Activated naive CD8-positive, alpha-beta T cell treated with anti-CD3 and anti-CD28 coated beads, Interleukin-2, amount 10 ng/mL, durations not matched to agents 7 days and 5 days (primary cell): ENCODE results near the gene ANXA3. TPM values are rescaled to one million over a fixed set of nuclear protein-coding genes. Genes with fewer than 3 reads are reported as not detected.

Experiments
- ATAC-seq: fragments of 150-1000 bp; cut with Tn5 transposase; one replicate; pipeline ENCODE4 v1.10.0; 2021; ENCODE audit warnings: low read depth, moderate library complexity
- POLR2A ChIA-PET: fragments of 350-600 bp; sonication (Branson Sonifier 250); formaldehyde crosslinking; loops from one replicate; lab custom pipeline; 2021; ENCODE audit warnings: antibody characterized with exemption; lab: Charles Lee
- DNase-seq: peaks from one replicate; pipeline ENCODE4 v3.0.0; 2021
- H3K27ac Mint-ChIP-seq: one replicate; pipeline ENCODE4 v1.8.0; 2022; ENCODE audit warnings: mild to moderate bottlenecking, mixed read lengths
- H3K27me3 Mint-ChIP-seq: one replicate; pipeline ENCODE4 v1.8.0; 2022; ENCODE audit warnings: mild to moderate bottlenecking, moderate library complexity, mixed read lengths
- H3K36me3 Mint-ChIP-seq: one replicate; pipeline ENCODE4 v1.8.0; 2021; ENCODE audit warnings: mild to moderate bottlenecking, mixed read lengths
- H3K4me1 Mint-ChIP-seq: one replicate; pipeline ENCODE4 v1.8.0; 2021; ENCODE audit warnings: mixed read lengths
- H3K4me3 Mint-ChIP-seq: one replicate; pipeline ENCODE4 v1.8.0; 2022; ENCODE audit warnings: mild to moderate bottlenecking, moderate library complexity, mixed read lengths
- H3K9me3 Mint-ChIP-seq: one replicate; pipeline ENCODE4 v1.8.0; 2021; ENCODE audit warnings: mixed read lengths
- total RNA-seq, 2 experiments: library from RNA; stranded (reverse); gene quantifications; one replicate each; pipeline ENCODE4 v1.2.3, GENCODE V29; 2021

ANXA3 gene
- total RNA-seq, 2 experiments from 2014 or later: 5.1 to 5.6 TPM

GRCh38 chr4:78552389-78553042, 946 bp downstream of the ANXA3 start:
- DNase-seq (no peak), ATAC-seq (no peak)
- Mint-ChIP-seq H3K36me3 (peaks cover 23% of the 10 kb centered on the region), H3K27me3 (peaks cover 18% of the 10 kb centered on the region), H3K4me1 (peaks cover 23% of the 10 kb centered on the region), H3K9me3 (peaks cover 8% of the 10 kb centered on the region), H3K4me3 (peak overlapping the region; percentile 90), H3K27ac (peak overlapping the region; percentile 39)
- POLR2A ChIA-PET: no interaction called here

- H3K4me3 Mint-ChIP-seq: no peak overlapping the region
- ATAC-seq (no peak), DNase-seq (no peak)
- H3K36me3 Mint-ChIP-seq: peaks cover 24% of the 10 kb centered on the region
- POLR2A ChIA-PET: interaction anchor here (0.5 kb wide), 1 partner anchor 172 kb away, joined by 3 read pairs; no protein-coding TSS in a partner anchor
- no peak overlapping the region for H3K27ac Mint-ChIP-seq
- peaks cover 8% of the 10 kb centered on the region for H3K9me3 Mint-ChIP-seq
- H3K4me1 Mint-ChIP-seq: peaks cover 23% of the 10 kb centered on the region
- H3K27me3 Mint-ChIP-seq: peaks cover 18% of the 10 kb centered on the region
Measured at GRCh38 chr4:78553043-78553396, 1.4 kb downstream of the ANXA3 start.

GRCh38 chr4:78553529-78554060, 2.0 kb downstream of the ANXA3 start:
- Mint-ChIP-seq H3K36me3 (peaks cover 25% of the 10 kb centered on the region), H3K4me1 (peaks cover 23% of the 10 kb centered on the region), H3K27me3 (peaks cover 18% of the 10 kb centered on the region), H3K27ac (no peak overlapping the region), H3K4me3 (no peak overlapping the region), H3K9me3 (peaks cover 8% of the 10 kb centered on the region)
- DNase-seq (no peak), ATAC-seq (no peak)
- POLR2A ChIA-PET: interaction anchor here (0.5 kb wide), 1 partner anchor 172 kb away, joined by 3 read pairs; no protein-coding TSS in a partner anchor

- Mint-ChIP-seq H3K4me1 (peaks cover 16% of the 10 kb centered on the region), H3K27ac (no peak overlapping the region), H3K27me3 (no peaks in the 10 kb centered on the region), H3K36me3 (peaks cover 25% of the 10 kb centered on the region), H3K9me3 (peaks cover 8% of the 10 kb centered on the region), H3K4me3 (no peak overlapping the region)
- DNase-seq (no peak), ATAC-seq (no peak)
- POLR2A ChIA-PET: no interaction called here
Measured at GRCh38 chr4:78556665-78557064, 5.1 kb downstream of the ANXA3 start.

- no peak overlapping the region for H3K27ac Mint-ChIP-seq
- ATAC-seq: no peak
- H3K9me3 Mint-ChIP-seq: peaks cover 8% of the 10 kb centered on the region
- H3K27me3 Mint-ChIP-seq: no peaks in the 10 kb centered on the region
- H3K4me3 Mint-ChIP-seq: no peak overlapping the region
- peaks cover 26% of the 10 kb centered on the region for H3K36me3 Mint-ChIP-seq
- POLR2A ChIA-PET: no interaction called here
- H3K4me1 Mint-ChIP-seq: peaks cover 10% of the 10 kb centered on the region
- DNase-seq: no peak
Measured at GRCh38 chr4:78557841-78558240, 6.3 kb downstream of the ANXA3 start.

- Mint-ChIP-seq H3K36me3 (peaks cover 26% of the 10 kb centered on the region), H3K4me1 (peaks cover 5% of the 10 kb centered on the region), H3K9me3 (peaks cover 8% of the 10 kb centered on the region), H3K4me3 (no peak overlapping the region), H3K27me3 (peaks cover 3% of the 10 kb centered on the region), H3K27ac (no peak overlapping the region)
- no peak for DNase-seq
- no peak for ATAC-seq
- POLR2A ChIA-PET: no interaction called here
Measured at GRCh38 chr4:78558410-78558809, 6.8 kb downstream of the ANXA3 start.

- no peak for DNase-seq
- POLR2A ChIA-PET: no interaction called here
- Mint-ChIP-seq H3K4me1 (peaks cover 2% of the 10 kb centered on the region), H3K9me3 (peaks cover 4% of the 10 kb centered on the region), H3K36me3 (peaks cover 14% of the 10 kb centered on the region), H3K4me3 (no peak overlapping the region), H3K27ac (no peak overlapping the region), H3K27me3 (peaks cover 7% of the 10 kb centered on the region)
- ATAC-seq: no peak
Measured at GRCh38 chr4:78560296-78560963, 8.9 kb downstream of the ANXA3 start.

- POLR2A ChIA-PET: no interaction called here
- no peak for ATAC-seq
- Mint-ChIP-seq H3K36me3 (peaks cover 12% of the 10 kb centered on the region), H3K27ac (no peak overlapping the region), H3K9me3 (peaks cover 4% of the 10 kb centered on the region), H3K4me1 (peaks cover 2% of the 10 kb centered on the region), H3K4me3 (no peak overlapping the region), H3K27me3 (peaks cover 7% of the 10 kb centered on the region)
- no peak for DNase-seq
Measured at GRCh38 chr4:78561677-78562076, 10.1 kb downstream of the ANXA3 start.

- POLR2A ChIA-PET: no interaction called here
- Mint-ChIP-seq H3K36me3 (peaks cover 8% of the 10 kb centered on the region), H3K9me3 (no peaks in the 10 kb centered on the region), H3K4me3 (no peak overlapping the region), H3K4me1 (peaks cover 5% of the 10 kb centered on the region), H3K27ac (no peak overlapping the region), H3K27me3 (peaks cover 7% of the 10 kb centered on the region)
- ATAC-seq (no peak), DNase-seq (no peak)
Measured at GRCh38 chr4:78562687-78563086, 11.1 kb downstream of the ANXA3 start.

- peaks cover 7% of the 10 kb centered on the region for H3K27me3 Mint-ChIP-seq
- ATAC-seq (no peak), DNase-seq (no peak)
- POLR2A ChIA-PET: no interaction called here
- H3K27ac Mint-ChIP-seq: no peak overlapping the region
- no peaks in the 10 kb centered on the region for H3K9me3 Mint-ChIP-seq
- peaks cover 5% of the 10 kb centered on the region for H3K4me1 Mint-ChIP-seq
- H3K36me3 Mint-ChIP-seq: peaks cover 7% of the 10 kb centered on the region
- no peak overlapping the region for H3K4me3 Mint-ChIP-seq
Measured at GRCh38 chr4:78565971-78566372, 14.4 kb downstream of the ANXA3 start.

GRCh38 chr4:78566834-78567499, 15.4 kb downstream of the ANXA3 start:
- H3K27me3 Mint-ChIP-seq: peaks cover 12% of the 10 kb centered on the region
- POLR2A ChIA-PET: no interaction called here
- H3K4me1 Mint-ChIP-seq: peaks cover 5% of the 10 kb centered on the region
- no peak for ATAC-seq
- no peak for DNase-seq
- no peak overlapping the region for H3K4me3 Mint-ChIP-seq
- H3K27ac Mint-ChIP-seq: no peak overlapping the region
- no peaks in the 10 kb centered on the region for H3K9me3 Mint-ChIP-seq
- peaks cover 11% of the 10 kb centered on the region for H3K36me3 Mint-ChIP-seq

GRCh38 chr4:78567500-78568060, 16.0 kb downstream of the ANXA3 start:
- no peaks in the 10 kb centered on the region for H3K9me3 Mint-ChIP-seq
- peaks cover 11% of the 10 kb centered on the region for H3K36me3 Mint-ChIP-seq
- peaks cover 5% of the 10 kb centered on the region for H3K4me1 Mint-ChIP-seq
- no peak overlapping the region for H3K27ac Mint-ChIP-seq
- peaks cover 12% of the 10 kb centered on the region for H3K27me3 Mint-ChIP-seq
- ATAC-seq (no peak), DNase-seq (no peak)
- POLR2A ChIA-PET: no interaction called here
- H3K4me3 Mint-ChIP-seq: no peak overlapping the region

GRCh38 chr4:78568640-78569305, 17.2 kb downstream of the ANXA3 start:
- Mint-ChIP-seq H3K27me3 (peaks cover 9% of the 10 kb centered on the region), H3K36me3 (peaks cover 9% of the 10 kb centered on the region), H3K4me3 (no peak overlapping the region), H3K4me1 (peaks cover 5% of the 10 kb centered on the region), H3K27ac (no peak overlapping the region), H3K9me3 (no peaks in the 10 kb centered on the region)
- POLR2A ChIA-PET: no interaction called here
- ATAC-seq: no peak
- DNase-seq: no peak
